ENCODE data around the gene TRAPPC2.

The TRAPPC2 gene

GRCh38 chrX:13702111-13702789 is 32.2 kb downstream of the TRAPPC2 start:
- no peak overlapping the region for H3K4me3 ChIP-seq (replicated peaks; ENCODE audit: low read depth, low read length)
- no peak for TF ChIP-seq CTCF (IDR thresholded peaks at IDR 0.05; ENCODE audit: low read depth, low read length, missing control alignments)
- no peak for DNase-seq (ENCODE audit: extremely low read depth, low read depth)

- no peak for TF ChIP-seq CTCF (IDR thresholded peaks at IDR 0.05; ENCODE audit: low read depth, low read length, missing control alignments)
- H3K4me3 ChIP-seq (replicated peaks; ENCODE audit: low read depth, low read length): no peak overlapping the region
- no peak for DNase-seq (ENCODE audit: extremely low read depth, low read depth)
These were observed 34.0 kb downstream of the TRAPPC2 start for GRCh38 chrX:13700380-13700779.

- DNase-seq (ENCODE audit: extremely low read depth, low read depth): no peak
- TF ChIP-seq CTCF (IDR thresholded peaks at IDR 0.05; ENCODE audit: low read depth, low read length, missing control alignments): no peak
- no peak overlapping the region for H3K4me3 ChIP-seq (replicated peaks; ENCODE audit: low read depth, low read length)
These were observed 35.1 kb downstream of the TRAPPC2 start for GRCh38 chrX:13699183-13699826.

GRCh38 chrX:13698432-13698831 is 36.0 kb downstream of the TRAPPC2 start:
- TF ChIP-seq CTCF (IDR thresholded peaks at IDR 0.05; ENCODE audit: low read depth, low read length, missing control alignments): no peak
- H3K4me3 ChIP-seq (replicated peaks; ENCODE audit: low read depth, low read length): no peak overlapping the region
- DNase-seq (ENCODE audit: extremely low read depth, low read depth): no peak

- H3K4me3 ChIP-seq (replicated peaks; ENCODE audit: low read depth, low read length): no peak overlapping the region
- TF ChIP-seq CTCF (IDR thresholded peaks at IDR 0.05; ENCODE audit: low read depth, low read length, missing control alignments): no peak
- DNase-seq (ENCODE audit: extremely low read depth, low read depth): no peak
These were observed 36.4 kb downstream of the TRAPPC2 start for GRCh38 chrX:13697976-13698375.

- no peak overlapping the region for H3K4me3 ChIP-seq (replicated peaks; ENCODE audit: low read depth, low read length)
- TF ChIP-seq CTCF (IDR thresholded peaks at IDR 0.05; ENCODE audit: low read depth, low read length, missing control alignments): no peak
- DNase-seq (ENCODE audit: extremely low read depth, low read depth): no peak
These were observed 37.0 kb downstream of the TRAPPC2 start for GRCh38 chrX:13697455-13697854.

All from HFF-Myc (cell line).